Ovary (tissue), 3 donors: ENCODE results near the gene RCAN3.

Source experiments
- POLR2A ChIP-seq: fragments of 450-650 bp; IDR thresholded peaks from one replicate; pipeline ENCODE4 v1.6.1; 2017; ENCODE audit warnings: antibody characterized with exemption, mild to moderate bottlenecking, moderate library complexity
- TF ChIP-seq, protein P1 (sequence below), 3 donors: fragments of 450-650 bp in 2 of 3; fragments of 200-600 bp in 1 of 3; IDR thresholded peaks; one replicate each; pipeline versions ENCODE4 v1.5.1 to v1.8.0; 2016 to 2022; ENCODE audit warnings: antibody characterized with exemption in 3 of 3, mild to moderate bottlenecking in 1 of 3
- donor health status: DM: no; HTN: no; CAD: no.

DNA sequence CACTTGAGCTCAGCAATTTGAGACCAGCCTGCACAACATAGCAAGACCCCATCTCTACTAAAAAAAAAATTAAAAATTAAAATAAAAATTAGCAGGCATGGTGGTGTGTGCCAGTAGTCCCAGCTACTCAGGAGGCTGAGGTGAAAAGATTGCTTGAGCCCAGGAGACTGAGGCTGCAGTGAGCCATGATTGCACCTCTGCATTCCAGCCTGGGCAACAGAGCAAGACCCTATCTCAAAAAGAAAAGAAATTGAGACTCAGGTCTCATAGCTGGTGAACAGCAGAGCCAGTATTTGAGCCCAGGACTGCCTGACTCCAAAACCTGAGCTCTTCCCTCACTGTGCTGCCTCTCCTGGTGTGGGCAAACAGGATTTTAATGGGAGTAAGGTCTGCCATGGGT, 28.4 kb upstream of the RCAN3 start:
- TF ChIP-seq, protein P1, sequence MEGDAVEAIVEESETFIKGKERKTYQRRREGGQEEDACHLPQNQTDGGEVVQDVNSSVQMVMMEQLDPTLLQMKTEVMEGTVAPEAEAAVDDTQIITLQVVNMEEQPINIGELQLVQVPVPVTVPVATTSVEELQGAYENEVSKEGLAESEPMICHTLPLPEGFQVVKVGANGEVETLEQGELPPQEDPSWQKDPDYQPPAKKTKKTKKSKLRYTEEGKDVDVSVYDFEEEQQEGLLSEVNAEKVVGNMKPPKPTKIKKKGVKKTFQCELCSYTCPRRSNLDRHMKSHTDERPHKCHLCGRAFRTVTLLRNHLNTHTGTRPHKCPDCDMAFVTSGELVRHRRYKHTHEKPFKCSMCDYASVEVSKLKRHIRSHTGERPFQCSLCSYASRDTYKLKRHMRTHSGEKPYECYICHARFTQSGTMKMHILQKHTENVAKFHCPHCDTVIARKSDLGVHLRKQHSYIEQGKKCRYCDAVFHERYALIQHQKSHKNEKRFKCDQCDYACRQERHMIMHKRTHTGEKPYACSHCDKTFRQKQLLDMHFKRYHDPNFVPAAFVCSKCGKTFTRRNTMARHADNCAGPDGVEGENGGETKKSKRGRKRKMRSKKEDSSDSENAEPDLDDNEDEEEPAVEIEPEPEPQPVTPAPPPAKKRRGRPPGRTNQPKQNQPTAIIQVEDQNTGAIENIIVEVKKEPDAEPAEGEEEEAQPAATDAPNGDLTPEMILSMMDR (IDR thresholded peaks at IDR 0.05), result no peak
- no peak for TF ChIP-seq POLR2A
